Measurements from ENCODE around the gene SIKE1. TPM values are rescaled to one million over a fixed set of nuclear protein-coding genes. Genes with fewer than 3 reads are reported as not detected.
"Not testable (repeated sequence)": the region's sequence is repeated elsewhere in the genome, so short reads cannot be mapped to it uniquely, and the experiment has no call there.

The SIKE1 gene
- total RNA-seq, 1 donor from 2014 or later = 64.2 TPM

DNA sequence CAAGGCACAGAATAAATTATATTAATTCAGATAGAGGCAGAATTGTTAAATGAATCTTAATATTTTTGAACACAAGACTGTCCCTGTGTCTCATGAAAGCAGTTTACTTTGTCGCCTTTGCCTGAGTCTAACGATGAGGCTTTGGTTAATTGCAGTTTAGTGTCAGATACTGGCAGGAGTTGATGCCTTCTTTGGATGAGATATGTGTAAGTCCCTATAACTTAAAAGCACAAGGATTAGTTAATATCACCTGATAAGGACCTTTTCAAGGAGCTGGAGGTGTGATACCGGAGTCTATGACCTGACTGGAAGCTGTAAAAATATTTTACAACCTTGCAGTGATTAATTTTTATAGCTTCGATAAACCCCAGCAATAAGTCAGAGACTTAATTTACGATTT is 2.0 kb upstream of the SIKE1 start:
- Histone ChIP-seq H2AFZ (ENCODE audit: low read depth, low read length) (no peak overlapping the region), H3K27me3 (ENCODE audit: insufficient read depth, low read length) (no peaks in the 10 kb centered on the region), H3K27ac (ENCODE audit: low read depth, low read length) (no peak overlapping the region), H3K4me2 (ENCODE audit: low read length) (no peak overlapping the region), H3K36me3 (ENCODE audit: insufficient read depth, low read length) (peaks cover 8% of the 10 kb centered on the region), H4K20me1 (ENCODE audit: insufficient read depth, low read length) (peaks cover 5% of the 10 kb centered on the region), H3K9me3 (ENCODE audit: insufficient read depth, low read depth, low read length) (no peaks in the 10 kb centered on the region), H3K79me2 (ENCODE audit: insufficient read depth, low read length) (peaks cover 22% of the 10 kb centered on the region), H3K4me3 (ENCODE audit: insufficient read depth, low read depth, low read length) (no peak overlapping the region), H3K9ac (ENCODE audit: low read length) (no peak overlapping the region), H3K4me1 (ENCODE audit: insufficient read depth, low read length) (peaks cover 2% of the 10 kb centered on the region)
- FAIRE-seq (no peak), DNase-seq (ENCODE audit: low read depth) (no peak)
- Mint-ChIP-seq H3K36me3 (ENCODE audit: low read depth, unreplicated experiment) (peaks cover 2% of the 10 kb centered on the region), H3K4me1 (ENCODE audit: low read depth, unreplicated experiment) (peaks cover 9% of the 10 kb centered on the region), H3K27me3 (ENCODE audit: low read depth, unreplicated experiment) (peaks cover 31% of the 10 kb centered on the region), H3K27ac (ENCODE audit: unreplicated experiment) (no peak overlapping the region), H3K9me3 (ENCODE audit: unreplicated experiment) (peaks cover 18% of the 10 kb centered on the region), H3K4me3 (ENCODE audit: unreplicated experiment) (no peak overlapping the region)
- no peak for TF ChIP-seq CTCF (IDR thresholded peaks at IDR 0.05; ENCODE audit: insufficient read depth, low read depth, low read length)
- no peak for TF ChIP-seq EZH2 (IDR thresholded peaks at IDR 0.05; ENCODE audit: insufficient read depth, low read length)

DNA sequence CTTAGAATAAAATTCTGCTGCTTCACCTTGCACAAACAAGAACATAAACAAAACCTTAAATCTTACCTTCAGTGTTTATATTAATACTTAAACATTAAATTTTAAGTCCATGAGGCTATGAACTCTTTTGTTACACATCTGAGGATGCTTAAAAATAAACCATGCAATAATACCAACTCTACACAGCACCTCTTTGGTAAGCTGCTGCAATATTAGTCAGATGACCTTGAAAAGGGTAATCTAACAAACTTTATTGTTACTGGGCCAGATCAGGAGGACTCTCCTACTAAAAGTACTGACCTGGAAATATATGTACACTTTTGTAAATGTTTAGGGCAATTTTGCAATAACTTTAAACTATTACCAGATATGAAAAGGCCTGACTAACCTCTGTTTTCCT is 763 bp downstream of the SIKE1 start:
- peak overlapping the region; percentile 92 for H3K9ac ChIP-seq (ENCODE audit: low read length)
- peaks cover 27% of the 10 kb centered on the region for H3K79me2 ChIP-seq (ENCODE audit: insufficient read depth, low read length)
- H3K9me3 Mint-ChIP-seq (ENCODE audit: unreplicated experiment) = no peaks in the 10 kb centered on the region
- TF ChIP-seq EZH2 (IDR thresholded peaks at IDR 0.05; ENCODE audit: insufficient read depth, low read length) = no peak
- no peak for TF ChIP-seq CTCF (IDR thresholded peaks at IDR 0.05; ENCODE audit: insufficient read depth, low read depth, low read length)
- H3K36me3 Mint-ChIP-seq (ENCODE audit: low read depth, unreplicated experiment) = peaks cover 2% of the 10 kb centered on the region
- peaks cover 2% of the 10 kb centered on the region for H3K4me1 ChIP-seq (ENCODE audit: insufficient read depth, low read length)
- peak overlapping the region; percentile 93 for H3K4me2 ChIP-seq (ENCODE audit: low read length)
- H4K20me1 ChIP-seq (ENCODE audit: insufficient read depth, low read length) = peaks cover 5% of the 10 kb centered on the region
- no peaks in the 10 kb centered on the region for H3K27me3 ChIP-seq (ENCODE audit: insufficient read depth, low read length)
- peaks cover 18% of the 10 kb centered on the region for H3K27me3 Mint-ChIP-seq (ENCODE audit: low read depth, unreplicated experiment)
- H3K9me3 ChIP-seq (ENCODE audit: insufficient read depth, low read depth, low read length) = no peaks in the 10 kb centered on the region
- H3K27ac ChIP-seq (ENCODE audit: low read depth, low read length) = peak overlapping the region; percentile 81
- peak overlapping the region; percentile 97 for H2AFZ ChIP-seq (ENCODE audit: low read depth, low read length)
- H3K36me3 ChIP-seq (ENCODE audit: insufficient read depth, low read length) = peaks cover 13% of the 10 kb centered on the region
- peak overlapping the region; percentile 94 for H3K4me3 ChIP-seq (ENCODE audit: insufficient read depth, low read depth, low read length)
- peaks cover 9% of the 10 kb centered on the region for H3K4me1 Mint-ChIP-seq (ENCODE audit: low read depth, unreplicated experiment)
- FAIRE-seq (no peak), DNase-seq (ENCODE audit: low read depth) (no peak)
- peak overlapping the region; percentile 75 for H3K27ac Mint-ChIP-seq (ENCODE audit: unreplicated experiment)
- H3K4me3 Mint-ChIP-seq (ENCODE audit: unreplicated experiment) = peak overlapping the region; percentile 96

GRCh38 chr1:114776726-114777125 is 3.8 kb downstream of the SIKE1 start:
- H3K9me3 ChIP-seq (ENCODE audit: insufficient read depth, low read depth, low read length); H3K27ac ChIP-seq (ENCODE audit: low read depth, low read length); H3K4me3 ChIP-seq (ENCODE audit: insufficient read depth, low read depth, low read length); H3K36me3 Mint-ChIP-seq (ENCODE audit: low read depth, unreplicated experiment); FAIRE-seq; H3K4me2 ChIP-seq (ENCODE audit: low read length); H3K9me3 Mint-ChIP-seq (ENCODE audit: unreplicated experiment); H2AFZ ChIP-seq (ENCODE audit: low read depth, low read length); H3K4me3 Mint-ChIP-seq (ENCODE audit: unreplicated experiment); H3K9ac ChIP-seq (ENCODE audit: low read length); DNase-seq (ENCODE audit: low read depth); H3K4me1 Mint-ChIP-seq (ENCODE audit: low read depth, unreplicated experiment); H3K27ac Mint-ChIP-seq (ENCODE audit: unreplicated experiment); H3K4me1 ChIP-seq (ENCODE audit: insufficient read depth, low read length); H3K27me3 Mint-ChIP-seq (ENCODE audit: low read depth, unreplicated experiment); H4K20me1 ChIP-seq (ENCODE audit: insufficient read depth, low read length); H3K27me3 ChIP-seq (ENCODE audit: insufficient read depth, low read length): not testable (repeated sequence)
- Histone ChIP-seq H3K79me2 (ENCODE audit: insufficient read depth, low read length) (peaks cover 27% of the 10 kb centered on the region), H3K36me3 (ENCODE audit: insufficient read depth, low read length) (peaks cover 31% of the 10 kb centered on the region)

Measured in astrocyte (in vitro differentiated cells and primary cell).